Neural progenitor cell (in vitro differentiated cells): ENCODE data around the gene KCTD15.

ENCODE experiments used
- CTCF ChIP-seq: fragments of 200-600 bp; sonication (generic); IDR thresholded peaks from 2 replicates; pipeline ENCODE4 v1.5.1; 2017; ENCODE audit warnings: antibody characterized with exemption, mild to moderate bottlenecking
- EZH2 ChIP-seq: fragments of 200-600 bp; sonication (generic); IDR thresholded peaks from 2 replicates; pipeline ENCODE4 v1.6.1; 2017; ENCODE audit warnings: antibody characterized with exemption, mild to moderate bottlenecking, moderate library complexity
- EZH2phosphoT487 ChIP-seq: fragments of 200-600 bp; sonication (generic); IDR thresholded peaks from 2 replicates; pipeline ENCODE4 v1.6.1; 2017; ENCODE audit warnings: antibody characterized with exemption

- TF ChIP-seq CTCF (no peak), EZH2 (no peak), EZH2phosphoT487 (no peak)
Measured at GRCh38 chr19:33748231-33748630, 48.4 kb upstream of the KCTD15 start.
